HG03139 (cell line): ENCODE results near the gene CIB1.
"Not testable (repeated sequence)": the region's sequence is repeated elsewhere in the genome, so short reads cannot be mapped to it uniquely, and the experiment has no call there.

Experiments used
- ATAC-seq: cut with Tn5 transposase; IDR thresholded peaks from one replicate; pipeline ENCODE4 v1.9.1; 2021; ENCODE audit not compliant: unreplicated experiment

CIB1 gene

DNA sequence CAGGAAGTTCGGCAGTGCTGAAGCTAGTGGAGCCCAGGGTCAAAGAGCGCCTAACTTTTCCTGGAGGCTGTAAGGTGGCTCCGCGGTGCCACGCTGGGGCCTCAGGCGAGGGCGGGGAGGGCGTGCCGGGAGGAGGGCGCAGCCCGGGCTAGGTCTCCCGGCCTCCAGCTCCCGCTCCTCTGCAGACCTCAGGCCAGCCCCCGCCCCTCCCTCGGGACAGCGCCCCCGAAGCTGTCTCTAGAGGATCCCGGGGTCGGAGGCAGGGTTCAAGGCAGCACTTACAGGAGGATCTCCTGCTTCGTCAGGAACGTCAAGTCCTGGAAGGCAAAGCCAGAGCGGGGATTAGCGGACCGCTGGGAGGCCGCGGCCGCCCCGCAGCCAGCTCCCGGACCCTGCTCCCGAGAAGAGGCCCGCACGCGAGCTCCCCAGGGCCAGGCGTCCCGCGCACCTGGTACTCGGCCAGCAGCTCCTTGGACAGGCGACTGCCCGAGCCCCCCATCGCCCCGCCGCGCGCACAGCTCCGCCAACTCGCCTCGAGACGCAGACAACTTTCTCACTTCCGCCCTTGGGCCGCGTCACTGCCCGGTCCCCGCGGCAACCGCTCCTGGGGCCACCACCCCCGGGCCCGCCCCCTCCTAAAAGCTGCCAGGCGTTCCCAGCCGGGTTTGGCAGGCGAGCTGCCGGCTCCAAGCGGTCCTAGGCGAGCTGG is at the start of gene CIB1:
Gene CIB1 (minus strand): TSS at position 555 of the 709 bp plus-strand sequence. CDS start 56 bp downstream, at position 499.
- ATAC-seq: peak; percentile 80

GRCh38 chr15:90281637-90282036 is 47.9 kb upstream of the CIB1 start:
- ATAC-seq: not testable (repeated sequence)

- ATAC-seq: not testable (repeated sequence)
These were observed 47.0 kb upstream of the CIB1 start for GRCh38 chr15:90280743-90281142.

DNA sequence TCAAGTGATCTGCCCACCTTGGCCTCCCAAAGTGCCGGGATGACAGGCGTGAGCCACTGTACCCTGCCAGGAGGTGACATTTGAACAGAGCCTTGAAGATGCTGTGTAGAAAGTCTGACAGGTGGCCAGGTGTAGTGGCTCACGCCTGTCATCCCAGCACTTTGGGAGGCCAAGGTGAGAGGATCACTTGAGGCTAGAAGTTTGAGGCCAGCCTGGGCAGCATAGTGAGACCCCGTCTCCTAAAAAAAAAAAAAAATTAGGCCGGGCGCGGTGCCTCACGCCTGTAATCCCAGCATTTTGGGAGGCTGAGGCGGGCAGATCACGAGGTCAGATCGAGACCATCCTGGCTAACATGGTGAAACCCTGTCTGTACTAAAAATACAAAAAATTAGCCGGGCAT is 44.7 kb upstream of the CIB1 start:
- not testable (repeated sequence) for ATAC-seq

GRCh38 chr15:90271459-90272166 is 37.9 kb upstream of the CIB1 start:
- no peak for ATAC-seq

GRCh38 chr15:90270502-90271150 is 36.9 kb upstream of the CIB1 start:
- no peak for ATAC-seq

DNA sequence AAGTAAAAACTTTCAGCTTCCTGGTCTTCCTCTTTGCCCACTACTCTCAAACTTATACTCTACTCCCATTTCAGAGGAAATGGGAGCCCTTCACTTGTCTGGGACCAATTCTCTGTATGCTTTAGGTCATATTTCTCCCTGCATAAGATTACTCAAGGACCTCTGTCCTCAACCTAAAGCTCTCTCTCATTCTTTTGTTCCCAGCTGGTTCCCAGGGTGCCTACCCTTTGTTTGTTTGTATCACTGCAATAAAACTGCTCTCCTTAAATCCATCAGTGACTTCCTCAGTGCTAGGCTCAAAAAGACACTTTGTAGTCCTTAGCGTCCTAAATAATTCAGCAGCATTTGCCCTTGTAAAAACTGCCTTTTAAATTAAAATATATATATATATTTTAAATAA is 34.7 kb upstream of the CIB1 start:
- no peak for ATAC-seq

DNA sequence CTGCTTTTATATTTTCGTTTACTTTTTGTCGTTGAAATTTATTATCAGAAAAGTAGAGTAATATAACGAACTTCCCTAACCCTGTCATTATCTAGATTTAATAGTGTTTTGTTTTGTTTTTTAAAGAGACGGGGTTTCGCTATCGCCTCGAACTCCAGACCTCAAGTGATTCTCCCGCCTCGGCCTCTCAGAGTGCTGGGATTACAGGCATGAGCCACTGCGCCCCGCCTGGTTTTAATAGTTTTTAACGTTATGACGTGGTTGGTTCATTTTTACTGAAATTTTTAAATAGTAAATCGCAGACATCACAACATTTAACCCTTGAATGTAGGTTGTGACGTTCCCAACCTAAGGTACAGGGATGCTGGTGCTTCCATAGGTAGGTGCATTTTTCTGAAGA is 32.7 kb upstream of the CIB1 start:
- ATAC-seq: no peak

- no peak for ATAC-seq
These were observed 32.3 kb upstream of the CIB1 start for GRCh38 chr15:90266061-90266431.

DNA sequence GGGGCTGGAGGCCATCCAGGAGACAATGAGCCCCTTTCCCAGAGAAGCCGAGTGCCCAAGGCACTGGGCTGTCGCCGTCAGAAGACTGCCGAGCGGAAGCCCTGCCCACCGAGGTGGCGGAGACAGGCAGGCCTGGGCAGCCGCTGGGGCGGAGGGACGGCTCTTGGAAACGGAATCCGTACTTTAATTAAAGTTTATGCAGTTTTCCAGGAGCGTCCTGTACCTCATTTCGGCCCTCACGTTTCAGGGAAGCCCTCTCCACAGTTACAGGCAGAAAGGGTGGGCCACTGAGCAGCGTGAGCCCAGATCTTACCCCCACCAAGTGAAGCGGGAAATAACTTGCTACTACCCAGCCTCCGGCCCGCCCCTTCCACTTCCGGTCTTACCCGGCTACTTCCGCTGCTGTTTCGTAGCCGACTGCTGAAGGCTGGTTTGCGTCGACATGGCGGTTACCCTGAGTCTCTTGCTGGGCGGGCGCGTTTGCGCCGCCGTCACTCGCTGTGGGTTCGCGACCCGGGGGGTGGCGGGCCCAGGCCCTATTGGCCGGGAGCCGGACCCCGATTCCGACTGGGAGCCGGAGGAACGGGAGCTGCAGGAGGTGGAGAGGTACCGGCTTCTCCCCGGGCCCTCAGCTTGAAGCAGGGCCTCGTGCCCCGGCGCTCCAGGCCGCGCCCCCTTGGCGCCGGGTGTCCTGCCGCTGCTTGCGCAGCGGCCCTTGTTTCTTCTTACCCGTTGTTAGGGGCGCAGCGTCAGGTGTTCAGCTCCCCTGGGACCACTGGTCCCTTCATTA is 31.7 kb upstream of the CIB1 start, which contains the start of gene NGRN:
Gene NGRN (plus strand): TSS at position 402 of the 790 bp plus-strand sequence. CDS start 41 bp downstream, at position 443.
- ATAC-seq: peak; percentile 86

DNA sequence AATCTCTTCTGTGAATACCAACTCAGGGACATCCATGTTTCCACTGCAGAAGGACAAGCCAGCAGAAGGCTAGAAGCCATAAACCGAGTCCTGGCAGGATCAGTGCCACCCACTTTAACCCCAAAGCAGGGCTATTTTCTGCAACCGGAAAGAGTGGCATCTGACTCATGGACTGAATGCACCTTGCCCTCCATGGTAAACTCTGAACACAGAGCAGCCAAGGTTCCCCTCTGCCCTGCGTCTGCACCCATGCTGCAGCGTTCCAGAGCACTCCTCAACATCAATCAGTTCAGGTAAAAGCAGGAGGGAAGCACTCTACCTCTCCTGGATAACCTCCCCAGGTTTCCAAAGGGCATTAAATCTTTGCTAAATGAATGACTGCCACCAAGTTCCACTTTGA is 30.9 kb upstream of the CIB1 start:
- ATAC-seq: no peak

DNA sequence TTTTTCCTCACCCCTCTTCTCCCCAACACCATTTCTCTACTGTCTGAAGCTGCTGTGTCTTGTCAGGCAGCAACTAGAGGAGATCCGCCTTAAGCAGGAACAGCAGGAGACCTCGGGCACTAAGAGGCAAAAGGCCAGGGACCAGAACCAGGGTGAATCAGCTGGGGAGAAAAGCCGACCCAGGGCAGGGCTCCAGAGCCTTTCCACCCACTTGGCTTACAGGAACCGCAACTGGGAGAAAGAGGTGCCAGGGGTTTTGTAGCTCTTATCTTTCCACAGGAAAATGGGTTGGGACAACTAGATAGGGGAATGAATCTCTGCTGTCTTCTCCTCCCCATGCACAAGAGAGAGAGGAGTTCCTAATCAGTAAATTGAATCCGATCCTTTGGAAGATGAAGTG is 28.7 kb upstream of the CIB1 start:
- no peak for ATAC-seq

DNA sequence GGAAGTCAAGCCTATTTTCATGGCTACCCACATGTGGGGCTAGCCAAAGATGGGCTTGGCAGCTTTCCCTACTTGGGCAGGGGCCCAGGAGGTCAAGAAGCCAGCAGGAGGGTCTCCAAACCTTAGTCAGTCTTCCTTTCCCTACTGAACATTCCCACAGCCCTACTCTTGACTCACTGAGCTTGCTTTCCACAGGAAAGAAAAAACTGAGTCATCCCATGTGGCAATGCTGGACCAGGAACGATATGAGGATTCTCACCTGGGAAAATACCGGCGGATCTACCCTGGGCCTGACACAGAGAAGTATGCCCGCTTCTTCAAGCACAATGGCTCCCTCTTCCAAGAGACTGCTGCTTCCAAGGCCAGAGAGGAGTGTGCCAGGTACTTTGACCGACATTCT is 28.1 kb upstream of the CIB1 start:
- no peak for ATAC-seq

DNA sequence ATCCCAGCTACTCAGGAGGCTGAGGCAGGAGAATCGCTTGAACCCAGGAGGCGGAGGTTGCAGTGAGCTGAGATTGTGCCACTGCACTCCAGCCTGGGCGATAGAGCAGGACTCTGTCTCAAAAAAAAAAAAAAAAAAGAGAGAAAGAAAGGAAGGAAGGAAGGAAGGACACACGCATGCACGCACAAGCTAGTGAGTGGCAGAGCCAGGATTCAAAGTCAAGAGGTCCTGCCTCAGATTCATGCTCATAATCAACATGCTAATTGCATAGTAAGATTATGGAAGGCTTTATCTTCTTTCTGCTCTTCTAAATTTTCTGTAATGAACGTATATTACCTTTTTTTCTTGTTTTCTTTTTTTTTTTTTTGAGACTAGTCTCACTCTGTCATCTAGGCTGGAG is 27.0 kb upstream of the CIB1 start:
- not testable (repeated sequence) for ATAC-seq

- ATAC-seq: peak; percentile 55
These were observed 25.8 kb upstream of the CIB1 start for GRCh38 chr15:90259524-90259923.

- no peak for ATAC-seq
These were observed 24.0 kb upstream of the CIB1 start for GRCh38 chr15:90257776-90258175.

DNA sequence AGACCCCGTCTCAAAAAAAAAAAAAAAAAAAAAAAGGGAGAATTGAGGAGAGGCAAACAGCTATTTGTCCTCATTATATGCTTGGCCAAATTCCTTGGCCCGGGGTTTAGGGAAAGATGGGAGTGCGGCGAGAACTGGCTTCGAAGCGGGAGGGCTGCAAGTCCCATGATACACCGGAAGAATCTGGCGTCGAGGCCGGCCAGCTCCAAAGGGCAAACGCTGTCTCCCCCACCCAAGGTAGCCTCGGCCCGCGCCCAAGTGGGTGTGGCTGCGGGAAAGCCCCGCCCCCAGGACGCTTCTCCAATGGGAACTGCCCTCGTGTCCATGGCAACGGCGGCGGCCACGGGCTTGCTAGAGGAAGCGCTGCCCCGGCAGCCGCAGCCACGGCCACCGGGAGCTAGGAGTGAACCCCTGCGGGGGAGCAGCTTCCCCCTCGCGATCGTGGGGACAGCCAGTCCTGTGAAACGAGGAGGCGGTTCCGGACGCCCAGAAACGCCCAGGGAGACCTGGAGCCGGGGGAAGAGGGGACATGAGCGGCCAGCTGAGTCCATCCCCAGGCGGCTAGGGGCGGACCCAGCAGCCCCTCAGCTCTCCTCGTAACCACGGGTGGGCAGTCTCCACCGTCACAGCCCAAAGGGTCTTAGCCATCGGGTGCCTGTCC is 15.6 kb upstream of the CIB1 start, which contains the start of gene TTLL13:
Gene TTLL13 (plus strand): TSS at position 354 of the 661 bp plus-strand sequence. CDS start 1,075 bp downstream, outside the sequence.
- ATAC-seq: peak; percentile 58

DNA sequence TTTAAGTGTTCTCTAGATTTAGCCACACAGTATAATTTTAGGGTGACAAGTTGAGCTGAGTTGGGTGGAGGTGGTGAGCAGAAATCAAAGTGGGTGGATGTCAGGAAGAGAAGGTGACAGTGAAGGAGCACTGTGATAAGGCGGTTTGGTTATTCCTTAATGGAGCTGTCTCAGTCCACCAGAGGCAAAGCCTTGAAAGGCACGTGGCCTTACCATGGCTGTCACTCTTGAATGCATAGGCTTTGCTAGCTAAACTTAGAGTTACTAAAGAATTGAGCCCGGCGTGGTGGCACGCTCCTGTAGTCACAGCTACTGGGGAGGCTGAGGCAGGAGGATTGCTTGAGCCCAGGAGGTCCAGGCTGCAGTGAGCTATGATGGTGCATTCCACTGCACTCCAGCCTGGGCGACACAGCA is 15.1 kb upstream of the CIB1 start:
- no peak for ATAC-seq

DNA sequence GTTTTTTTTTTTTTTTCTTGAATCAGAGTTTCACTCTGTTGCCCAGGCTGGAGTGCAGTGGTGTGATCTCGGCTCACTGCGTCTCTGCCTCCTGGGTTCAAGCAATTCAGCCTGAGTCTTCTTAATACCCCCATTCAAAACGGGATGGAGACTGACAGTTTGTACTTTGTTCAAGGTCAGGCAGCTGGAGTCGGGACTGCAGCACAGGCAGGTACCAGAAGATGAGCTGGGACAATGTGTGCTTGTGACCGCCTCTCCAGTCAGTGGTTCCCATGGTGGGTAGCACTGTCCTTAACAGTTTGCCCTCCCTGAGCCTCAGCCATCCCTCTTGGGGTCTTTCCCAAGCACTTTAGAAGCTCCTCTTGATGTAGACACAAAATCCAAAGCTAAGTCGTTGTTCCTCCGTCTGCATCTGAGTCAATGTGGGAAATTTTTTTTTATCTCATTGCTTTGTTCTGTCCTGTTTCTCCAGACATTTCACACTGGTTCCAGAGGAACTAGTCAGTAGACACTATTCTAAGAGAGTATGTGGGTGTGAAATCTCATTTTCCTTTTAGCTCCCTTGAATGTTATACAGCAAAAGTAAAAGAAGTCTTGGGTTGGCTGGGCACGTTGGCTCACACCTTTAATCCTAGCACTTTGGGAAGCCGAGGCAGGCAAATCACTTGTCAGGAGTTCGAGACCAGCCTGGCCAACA is 10.3 kb upstream of the CIB1 start:
- ATAC-seq: no peak
